HFF-Myc (cell line): ENCODE measurements around the gene EIF4E.

ENCODE experiments used
- DNase-seq: peaks from one replicate; pipeline ENCODE4 v3.0.0-alpha.2; 2011; ENCODE audit warnings: low read depth; ENCODE audit errors: extremely low read depth
- H3K4me3 ChIP-seq: replicated peaks from 2 replicates; pipeline ENCODE4 v1.5.1; 2011; ENCODE audit warnings: low read depth, mild to moderate bottlenecking, control low read depth, low read length
- TF ChIP-seq, protein P1 (sequence below): IDR thresholded peaks from 2 replicates; pipeline ENCODE4 v1.5.1; 2012; ENCODE audit warnings: mild to moderate bottlenecking, low read depth, low read length, control low read depth; ENCODE audit errors: missing control alignments

EIF4E gene

DNA sequence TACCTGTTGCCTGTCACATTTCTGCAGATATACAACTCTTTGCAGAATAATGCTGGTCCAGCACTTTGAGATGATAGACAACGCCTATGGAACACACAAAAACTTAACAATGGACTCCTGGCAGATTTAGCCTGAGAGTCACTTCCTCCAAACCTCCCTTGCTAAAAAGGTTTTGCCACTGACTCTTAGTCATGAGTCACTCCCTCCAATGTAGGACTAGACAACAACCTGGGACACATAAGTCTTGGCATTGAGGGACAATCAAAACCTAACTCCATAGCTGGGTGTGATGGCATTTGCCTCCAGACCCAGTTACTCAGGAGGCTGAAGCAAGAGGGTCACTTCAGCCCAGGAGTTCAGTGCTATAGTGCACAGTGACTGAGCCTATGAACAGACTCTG is 22.0 kb upstream of the EIF4E start:
- H3K4me3 ChIP-seq = no peak overlapping the region
- no peak for DNase-seq
- TF ChIP-seq, protein P1, sequence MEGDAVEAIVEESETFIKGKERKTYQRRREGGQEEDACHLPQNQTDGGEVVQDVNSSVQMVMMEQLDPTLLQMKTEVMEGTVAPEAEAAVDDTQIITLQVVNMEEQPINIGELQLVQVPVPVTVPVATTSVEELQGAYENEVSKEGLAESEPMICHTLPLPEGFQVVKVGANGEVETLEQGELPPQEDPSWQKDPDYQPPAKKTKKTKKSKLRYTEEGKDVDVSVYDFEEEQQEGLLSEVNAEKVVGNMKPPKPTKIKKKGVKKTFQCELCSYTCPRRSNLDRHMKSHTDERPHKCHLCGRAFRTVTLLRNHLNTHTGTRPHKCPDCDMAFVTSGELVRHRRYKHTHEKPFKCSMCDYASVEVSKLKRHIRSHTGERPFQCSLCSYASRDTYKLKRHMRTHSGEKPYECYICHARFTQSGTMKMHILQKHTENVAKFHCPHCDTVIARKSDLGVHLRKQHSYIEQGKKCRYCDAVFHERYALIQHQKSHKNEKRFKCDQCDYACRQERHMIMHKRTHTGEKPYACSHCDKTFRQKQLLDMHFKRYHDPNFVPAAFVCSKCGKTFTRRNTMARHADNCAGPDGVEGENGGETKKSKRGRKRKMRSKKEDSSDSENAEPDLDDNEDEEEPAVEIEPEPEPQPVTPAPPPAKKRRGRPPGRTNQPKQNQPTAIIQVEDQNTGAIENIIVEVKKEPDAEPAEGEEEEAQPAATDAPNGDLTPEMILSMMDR = no peak

DNA sequence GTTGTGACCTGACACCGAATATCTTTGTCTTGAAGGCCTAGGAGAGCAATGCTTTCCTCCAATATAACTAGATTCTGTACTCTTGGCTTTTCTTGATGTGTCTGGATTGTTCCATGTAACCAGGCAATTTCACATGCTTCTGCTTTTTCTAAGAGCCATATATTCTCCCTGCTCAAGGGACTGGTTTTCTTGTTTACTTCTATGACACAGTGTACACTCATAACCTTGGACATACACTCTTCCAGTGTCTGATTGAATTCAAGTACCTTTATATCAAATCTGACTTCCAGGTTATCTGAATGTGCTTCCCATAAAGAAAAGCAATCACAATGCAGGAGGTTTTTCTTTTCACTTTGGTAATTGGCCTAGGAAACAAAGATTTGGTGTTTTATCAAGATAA is 17.4 kb upstream of the EIF4E start:
- no peak for DNase-seq
- no peak overlapping the region for H3K4me3 ChIP-seq
- TF ChIP-seq, protein P1 = no peak

- TF ChIP-seq, protein P1 = no peak
- H3K4me3 ChIP-seq = no peak overlapping the region
- no peak for DNase-seq
Measured at GRCh38 chr4:98945297-98945850, 16.4 kb upstream of the EIF4E start.

- TF ChIP-seq, protein P1 = peak; percentile 73
- no peak overlapping the region for H3K4me3 ChIP-seq
- no peak for DNase-seq
Measured at GRCh38 chr4:98939892-98940298, 11.0 kb upstream of the EIF4E start.

GRCh38 chr4:98939438-98939837 is 10.5 kb upstream of the EIF4E start:
- TF ChIP-seq, protein P1 = no peak
- no peak overlapping the region for H3K4me3 ChIP-seq
- no peak for DNase-seq

GRCh38 chr4:98937986-98938720 is 9.2 kb upstream of the EIF4E start:
- no peak for DNase-seq
- H3K4me3 ChIP-seq = no peak overlapping the region
- TF ChIP-seq, protein P1 = no peak
